ENCODE measurements around the gene MARK4.
A peak's percentile ranks its signal among the peaks of the same experiment; 100 is the strongest.

Gene MARK4

DNA sequence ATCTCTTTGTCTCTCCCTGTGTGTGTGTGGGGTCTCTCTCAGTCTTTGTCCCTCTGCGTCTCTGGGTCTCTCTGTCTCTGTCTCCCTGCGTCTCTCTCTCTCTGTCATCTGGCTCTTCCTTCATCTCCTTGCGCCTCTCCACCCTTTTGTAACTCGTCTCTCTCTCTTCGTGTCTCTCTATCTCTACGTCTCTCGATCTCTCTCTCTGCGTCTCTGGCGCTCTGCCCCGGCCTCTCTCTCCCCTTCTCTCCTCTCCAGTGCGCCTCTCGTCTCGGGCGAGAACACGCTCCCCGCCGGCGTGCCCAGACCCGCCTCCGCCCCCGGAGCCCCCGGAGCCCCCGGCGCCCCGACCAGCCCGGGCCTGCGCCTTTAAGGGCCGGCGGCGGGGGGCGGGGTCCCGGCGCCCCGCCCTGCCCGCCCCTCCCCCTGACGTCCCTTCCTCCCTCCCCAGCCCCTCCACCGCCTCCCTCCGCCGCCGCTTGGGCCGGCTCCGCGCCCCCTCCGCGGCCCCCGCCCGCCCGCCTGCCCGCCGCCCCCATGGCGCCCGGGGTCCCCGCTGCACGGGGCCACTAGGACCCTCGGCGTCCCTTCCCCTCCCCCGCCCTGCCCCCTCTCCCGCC is at the start of gene MARK4:
TSS of gene MARK4 (plus strand) at position 440 of the 620 bp plus-strand sequence. CDS start 318 bp downstream, outside the sequence.
- TF ChIP-seq ARNTL (CRISPR knock-in tag; IDR thresholded peaks at IDR 0.05; ENCODE audit: borderline replicate concordance, low read depth), result no peak
- TF ChIP-seq, protein P1, sequence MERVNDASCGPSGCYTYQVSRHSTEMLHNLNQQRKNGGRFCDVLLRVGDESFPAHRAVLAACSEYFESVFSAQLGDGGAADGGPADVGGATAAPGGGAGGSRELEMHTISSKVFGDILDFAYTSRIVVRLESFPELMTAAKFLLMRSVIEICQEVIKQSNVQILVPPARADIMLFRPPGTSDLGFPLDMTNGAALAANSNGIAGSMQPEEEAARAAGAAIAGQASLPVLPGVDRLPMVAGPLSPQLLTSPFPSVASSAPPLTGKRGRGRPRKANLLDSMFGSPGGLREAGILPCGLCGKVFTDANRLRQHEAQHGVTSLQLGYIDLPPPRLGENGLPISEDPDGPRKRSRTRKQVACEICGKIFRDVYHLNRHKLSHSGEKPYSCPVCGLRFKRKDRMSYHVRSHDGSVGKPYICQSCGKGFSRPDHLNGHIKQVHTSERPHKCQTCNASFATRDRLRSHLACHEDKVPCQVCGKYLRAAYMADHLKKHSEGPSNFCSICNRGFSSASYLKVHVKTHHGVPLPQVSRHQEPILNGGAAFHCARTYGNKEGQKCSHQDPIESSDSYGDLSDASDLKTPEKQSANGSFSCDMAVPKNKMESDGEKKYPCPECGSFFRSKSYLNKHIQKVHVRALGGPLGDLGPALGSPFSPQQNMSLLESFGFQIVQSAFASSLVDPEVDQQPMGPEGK (CRISPR knock-in tag; IDR thresholded peaks at IDR 0.05; ENCODE audit: borderline replicate concordance), result no peak
- TF ChIP-seq ZNF8 (CRISPR knock-in tag; IDR thresholded peaks at IDR 0.05), result no peak
- TF ChIP-seq, protein P2, sequence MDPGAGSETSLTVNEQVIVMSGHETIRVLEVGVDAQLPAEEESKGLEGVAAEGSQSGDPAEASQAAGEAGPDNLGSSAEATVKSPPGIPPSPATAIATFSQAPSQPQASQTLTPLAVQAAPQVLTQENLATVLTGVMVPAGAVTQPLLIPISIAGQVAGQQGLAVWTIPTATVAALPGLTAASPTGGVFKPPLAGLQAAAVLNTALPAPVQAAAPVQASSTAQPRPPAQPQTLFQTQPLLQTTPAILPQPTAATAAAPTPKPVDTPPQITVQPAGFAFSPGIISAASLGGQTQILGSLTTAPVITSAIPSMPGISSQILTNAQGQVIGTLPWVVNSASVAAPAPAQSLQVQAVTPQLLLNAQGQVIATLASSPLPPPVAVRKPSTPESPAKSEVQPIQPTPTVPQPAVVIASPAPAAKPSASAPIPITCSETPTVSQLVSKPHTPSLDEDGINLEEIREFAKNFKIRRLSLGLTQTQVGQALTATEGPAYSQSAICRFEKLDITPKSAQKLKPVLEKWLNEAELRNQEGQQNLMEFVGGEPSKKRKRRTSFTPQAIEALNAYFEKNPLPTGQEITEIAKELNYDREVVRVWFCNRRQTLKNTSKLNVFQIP (CRISPR knock-in tag; IDR thresholded peaks at IDR 0.05; ENCODE audit: borderline replicate concordance, low read depth), result no peak
- TF ChIP-seq SNAI2 (CRISPR knock-in tag; IDR thresholded peaks at IDR 0.05), result no peak
- TF ChIP-seq CSDC2 (CRISPR knock-in tag; IDR thresholded peaks at IDR 0.05), result no peak
- no peak for TF ChIP-seq ISL1 (CRISPR knock-in tag; IDR thresholded peaks at IDR 0.05)
- no peak for TF ChIP-seq ZNF565 (CRISPR knock-in tag; conservative IDR thresholded peaks at IDR 0.05; ENCODE audit: low read depth)
- peak; percentile 58 for ATAC-seq

DNA sequence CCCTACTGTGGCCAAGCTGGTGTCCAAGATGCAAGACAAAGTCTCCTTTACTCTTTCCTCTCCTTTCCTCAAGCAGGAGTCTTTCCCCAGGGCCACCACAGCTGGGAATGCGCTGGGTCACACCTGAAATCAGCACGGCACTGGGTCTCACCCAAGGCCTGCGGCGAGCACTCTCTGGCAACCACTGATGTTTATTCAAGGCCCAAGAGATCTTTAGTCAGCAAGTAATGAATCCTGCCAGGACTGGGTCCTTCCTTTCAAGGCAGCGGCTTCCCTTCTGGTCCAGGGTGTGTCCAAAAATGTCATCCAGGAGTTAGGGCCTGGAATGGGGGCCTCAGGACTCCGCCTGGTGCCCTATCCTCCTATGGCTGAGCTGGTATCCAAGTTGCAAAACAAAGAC is 48.4 kb upstream of the MARK4 start:
- TF ChIP-seq TCF4 (CRISPR knock-in tag; IDR thresholded peaks at IDR 0.05; ENCODE audit: borderline replicate concordance) (no peak), SNAI2 (CRISPR knock-in tag; IDR thresholded peaks at IDR 0.05) (no peak), ESRRG (CRISPR knock-in tag; IDR thresholded peaks at IDR 0.05) (no peak), ZNF565 (CRISPR knock-in tag; conservative IDR thresholded peaks at IDR 0.05; ENCODE audit: low read depth) (no peak), TOX (CRISPR knock-in tag; IDR thresholded peaks at IDR 0.05; ENCODE audit: borderline replicate concordance) (no peak)
- TF ChIP-seq, protein P3, sequence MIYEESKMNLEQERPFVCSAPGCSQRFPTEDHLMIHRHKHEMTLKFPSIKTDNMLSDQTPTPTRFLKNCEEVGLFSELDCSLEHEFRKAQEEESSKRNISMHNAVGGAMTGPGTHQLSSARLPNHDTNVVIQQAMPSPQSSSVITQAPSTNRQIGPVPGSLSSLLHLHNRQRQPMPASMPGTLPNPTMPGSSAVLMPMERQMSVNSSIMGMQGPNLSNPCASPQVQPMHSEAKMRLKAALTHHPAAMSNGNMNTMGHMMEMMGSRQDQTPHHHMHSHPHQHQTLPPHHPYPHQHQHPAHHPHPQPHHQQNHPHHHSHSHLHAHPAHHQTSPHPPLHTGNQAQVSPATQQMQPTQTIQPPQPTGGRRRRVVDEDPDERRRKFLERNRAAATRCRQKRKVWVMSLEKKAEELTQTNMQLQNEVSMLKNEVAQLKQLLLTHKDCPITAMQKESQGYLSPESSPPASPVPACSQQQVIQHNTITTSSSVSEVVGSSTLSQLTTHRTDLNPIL (CRISPR knock-in tag; IDR thresholded peaks at IDR 0.05; ENCODE audit: low read depth), result no peak
- TF ChIP-seq, protein P1 (CRISPR knock-in tag; IDR thresholded peaks at IDR 0.05; ENCODE audit: borderline replicate concordance), result no peak
- TF ChIP-seq, protein P4, sequence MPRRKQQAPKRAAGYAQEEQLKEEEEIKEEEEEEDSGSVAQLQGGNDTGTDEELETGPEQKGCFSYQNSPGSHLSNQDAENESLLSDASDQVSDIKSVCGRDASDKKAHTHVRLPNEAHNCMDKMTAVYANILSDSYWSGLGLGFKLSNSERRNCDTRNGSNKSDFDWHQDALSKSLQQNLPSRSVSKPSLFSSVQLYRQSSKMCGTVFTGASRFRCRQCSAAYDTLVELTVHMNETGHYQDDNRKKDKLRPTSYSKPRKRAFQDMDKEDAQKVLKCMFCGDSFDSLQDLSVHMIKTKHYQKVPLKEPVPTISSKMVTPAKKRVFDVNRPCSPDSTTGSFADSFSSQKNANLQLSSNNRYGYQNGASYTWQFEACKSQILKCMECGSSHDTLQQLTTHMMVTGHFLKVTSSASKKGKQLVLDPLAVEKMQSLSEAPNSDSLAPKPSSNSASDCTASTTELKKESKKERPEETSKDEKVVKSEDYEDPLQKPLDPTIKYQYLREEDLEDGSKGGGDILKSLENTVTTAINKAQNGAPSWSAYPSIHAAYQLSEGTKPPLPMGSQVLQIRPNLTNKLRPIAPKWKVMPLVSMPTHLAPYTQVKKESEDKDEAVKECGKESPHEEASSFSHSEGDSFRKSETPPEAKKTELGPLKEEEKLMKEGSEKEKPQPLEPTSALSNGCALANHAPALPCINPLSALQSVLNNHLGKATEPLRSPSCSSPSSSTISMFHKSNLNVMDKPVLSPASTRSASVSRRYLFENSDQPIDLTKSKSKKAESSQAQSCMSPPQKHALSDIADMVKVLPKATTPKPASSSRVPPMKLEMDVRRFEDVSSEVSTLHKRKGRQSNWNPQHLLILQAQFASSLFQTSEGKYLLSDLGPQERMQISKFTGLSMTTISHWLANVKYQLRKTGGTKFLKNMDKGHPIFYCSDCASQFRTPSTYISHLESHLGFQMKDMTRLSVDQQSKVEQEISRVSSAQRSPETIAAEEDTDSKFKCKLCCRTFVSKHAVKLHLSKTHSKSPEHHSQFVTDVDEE (CRISPR knock-in tag; IDR thresholded peaks at IDR 0.05), result no peak
- no peak for ATAC-seq

DNA sequence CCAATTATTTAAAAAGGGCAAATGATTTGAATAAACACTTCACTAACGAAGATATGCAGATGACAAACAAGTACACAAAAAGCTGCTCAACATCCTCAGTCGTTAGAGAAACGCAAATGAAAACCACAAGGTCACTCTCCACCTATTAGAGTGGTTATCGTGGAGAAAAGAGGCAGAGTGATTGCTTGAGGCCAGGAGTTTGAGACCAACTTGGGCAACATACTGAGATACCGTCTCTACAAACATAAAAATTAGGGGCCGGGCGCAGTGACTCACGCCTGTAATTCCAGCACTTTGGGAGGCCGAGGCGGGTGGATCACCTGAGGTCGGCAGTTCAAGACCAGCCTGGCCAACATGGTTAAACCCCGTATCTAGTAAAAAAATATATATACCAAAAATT is 45.3 kb upstream of the MARK4 start:
- ATAC-seq, result no peak
- TF ChIP-seq, protein P2 (CRISPR knock-in tag; IDR thresholded peaks at IDR 0.05; ENCODE audit: borderline replicate concordance, low read depth), result no peak
- TF ChIP-seq ZNF565 (CRISPR knock-in tag; conservative IDR thresholded peaks at IDR 0.05; ENCODE audit: low read depth) (no peak), PPARA (CRISPR knock-in tag; IDR thresholded peaks at IDR 0.05; ENCODE audit: borderline replicate concordance) (no peak), GLIS3 (CRISPR knock-in tag; IDR thresholded peaks at IDR 0.05) (no peak), SNAI2 (CRISPR knock-in tag; IDR thresholded peaks at IDR 0.05) (no peak), ZC3H10 (CRISPR knock-in tag; IDR thresholded peaks at IDR 0.05) (no peak), ZFP3 (CRISPR knock-in tag; IDR thresholded peaks at IDR 0.05) (no peak), ZFP30 (CRISPR knock-in tag; IDR thresholded peaks at IDR 0.05) (no peak), TCF4 (CRISPR knock-in tag; IDR thresholded peaks at IDR 0.05; ENCODE audit: borderline replicate concordance) (no peak), ESRRG (CRISPR knock-in tag; IDR thresholded peaks at IDR 0.05) (no peak), BACH2 (CRISPR knock-in tag; IDR thresholded peaks at IDR 0.05; ENCODE audit: borderline replicate concordance) (no peak), CSDC2 (CRISPR knock-in tag; IDR thresholded peaks at IDR 0.05) (no peak), TOX (CRISPR knock-in tag; IDR thresholded peaks at IDR 0.05; ENCODE audit: borderline replicate concordance) (no peak)
- TF ChIP-seq, protein P3 (CRISPR knock-in tag; IDR thresholded peaks at IDR 0.05; ENCODE audit: low read depth), result no peak
- TF ChIP-seq, protein P4 (CRISPR knock-in tag; IDR thresholded peaks at IDR 0.05), result no peak
